OCI-LY1 (cell line): ENCODE measurements around the gene CKS2.

ENCODE experiments used
- H2AFZ ChIP-seq: fragments of 200-600 bp; sonication (generic), shearing (Covaris generic); 2 replicates; pipeline ENCODE4 v1.6.0; 2014; ENCODE audit warnings: antibody characterized with exemption, mild to moderate bottlenecking, low read length
- H3F3A ChIP-seq: fragments of 200-600 bp; sonication (generic), shearing (Covaris generic); 2 replicates; pipeline ENCODE4 v1.6.0; 2014; ENCODE audit warnings: mild to moderate bottlenecking, antibody characterized with exemption, low read length, moderate library complexity; ENCODE audit not compliant: insufficient read depth
- H3K27ac ChIP-seq: fragments of 200-600 bp; sonication (generic); 2 replicates; pipeline ENCODE4 v1.5.1; 2014; ENCODE audit warnings: low read length, mixed run types, mild to moderate bottlenecking, low read depth; ENCODE audit not compliant: poor library complexity, severe bottlenecking
- H3K27me3 ChIP-seq: fragments of 200-600 bp; sonication (generic); 2 replicates; pipeline ENCODE4 v1.6.0; 2014; ENCODE audit warnings: antibody characterized with exemption, mild to moderate bottlenecking, low read length, moderate library complexity; ENCODE audit not compliant: insufficient read depth
- H3K36me3 ChIP-seq: fragments of 200-600 bp; sonication (generic); 2 replicates; pipeline ENCODE4 v1.6.1; 2014; ENCODE audit warnings: mild to moderate bottlenecking, antibody characterized with exemption, low read length, moderate library complexity, mixed read lengths; ENCODE audit not compliant: insufficient read depth
- H3K4me1 ChIP-seq: fragments of 200-600 bp; sonication (generic); 2 replicates; pipeline ENCODE4 v1.5.1; 2014; ENCODE audit warnings: mild to moderate bottlenecking, low read length, moderate library complexity; ENCODE audit not compliant: insufficient read depth, severe bottlenecking
- H3K4me2 ChIP-seq: fragments of 200-600 bp; sonication (generic), shearing (Covaris generic); 2 replicates; pipeline ENCODE4 v1.6.1; 2014; ENCODE audit warnings: low read length
- H3K4me3 ChIP-seq: fragments of 200-600 bp; sonication (generic); 2 replicates; pipeline ENCODE4 v1.5.1; 2014; ENCODE audit warnings: low read length, low read depth, mild to moderate bottlenecking, mixed read lengths; ENCODE audit not compliant: poor library complexity, severe bottlenecking
- H3K79me2 ChIP-seq: fragments of 200-600 bp; shearing (Covaris generic); 2 replicates; pipeline ENCODE4 v1.6.1; 2016; ENCODE audit warnings: mixed run types, low read length, mixed read lengths; ENCODE audit not compliant: insufficient read depth
- H3K9ac ChIP-seq: fragments of 200-600 bp; sonication (generic), shearing (Covaris generic); 2 replicates; pipeline ENCODE4 v1.6.1; 2014; ENCODE audit warnings: mild to moderate bottlenecking, low read length, mixed read lengths
- H3K9me2 ChIP-seq: fragments of 200-600 bp; sonication (generic), shearing (Covaris generic); 2 replicates; pipeline ENCODE4 v1.6.1; 2014; ENCODE audit warnings: low read depth, mild to moderate bottlenecking, low read length, mixed read lengths
- H3K9me3 ChIP-seq: fragments of 200-600 bp; shearing (Covaris generic); 2 replicates; pipeline ENCODE4 v1.6.1; 2014; ENCODE audit warnings: low read length, mixed read lengths
- H4K20me1 ChIP-seq: fragments of 200-600 bp; sonication (generic), shearing (Covaris generic); 2 replicates; pipeline ENCODE4 v1.6.0; 2016; ENCODE audit warnings: mild to moderate bottlenecking, low read length; ENCODE audit not compliant: insufficient read depth
- EZH2 ChIP-seq: fragments of 200-600 bp; sonication (generic), shearing (Covaris generic); IDR thresholded peaks from 2 replicates; pipeline ENCODE4 v1.8.0; 2017; ENCODE audit warnings: borderline replicate concordance, mixed run types, mild to moderate bottlenecking, antibody characterized with exemption, low read length, moderate library complexity, mixed read lengths

The CKS2 gene

DNA sequence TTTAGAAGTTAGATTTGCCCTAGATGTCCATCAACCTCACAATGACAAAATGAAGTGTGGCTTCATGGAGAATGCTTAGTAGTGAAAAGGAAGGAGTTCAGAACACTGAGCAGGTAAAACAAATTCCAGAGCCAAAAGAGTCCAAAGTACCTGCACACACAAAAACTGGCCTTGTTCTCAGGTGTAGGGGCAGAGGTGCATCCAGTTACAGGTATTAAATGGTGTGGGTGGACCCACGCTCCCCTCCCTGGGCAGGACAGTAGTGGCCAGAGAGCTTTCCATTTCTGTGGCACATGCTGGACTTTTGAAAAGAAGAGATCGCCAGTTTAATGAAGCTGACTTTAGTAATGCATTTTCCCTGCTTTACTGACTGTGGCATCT is 54.5 kb downstream of the CKS2 start:
- TF ChIP-seq EZH2, result no peak
- Histone ChIP-seq H3K4me1 (no peaks in the 10 kb centered on the region), H3K9me2 (no peaks in the 10 kb centered on the region), H3K4me3 (no peak overlapping the region), H3K9ac (no peak overlapping the region), H4K20me1 (no peaks in the 10 kb centered on the region), H3K4me2 (no peak overlapping the region), H3K79me2 (no peaks in the 10 kb centered on the region), H3F3A (no peaks in the 10 kb centered on the region), H2AFZ (no peak overlapping the region), H3K9me3 (no peaks in the 10 kb centered on the region), H3K27ac (no peak overlapping the region), H3K36me3 (peaks cover 13% of the 10 kb centered on the region), H3K27me3 (no peaks in the 10 kb centered on the region)
